Measurements from ENCODE around the gene UBTF.

DNA sequence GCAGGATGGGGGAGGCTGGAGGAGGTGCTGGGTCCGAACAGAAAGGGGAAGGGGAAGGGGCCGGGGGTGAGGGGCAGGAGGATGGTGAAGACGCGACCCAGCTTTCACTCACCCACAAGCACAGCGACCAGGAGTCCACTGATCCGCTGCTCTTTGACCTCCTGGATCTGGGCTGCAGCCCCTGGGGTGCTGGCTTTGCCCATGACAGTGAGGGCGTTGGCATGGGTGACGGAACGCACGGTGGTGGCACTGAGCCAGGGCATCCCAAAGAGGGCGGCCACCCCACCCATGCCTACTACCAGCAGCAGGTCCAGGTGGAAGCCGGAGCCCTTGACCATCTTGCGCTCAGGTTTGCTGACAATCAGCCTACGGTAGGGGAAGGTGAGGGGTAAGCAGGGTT is 33.5 kb upstream of the UBTF start:
- TF ChIP-seq, protein P1, sequence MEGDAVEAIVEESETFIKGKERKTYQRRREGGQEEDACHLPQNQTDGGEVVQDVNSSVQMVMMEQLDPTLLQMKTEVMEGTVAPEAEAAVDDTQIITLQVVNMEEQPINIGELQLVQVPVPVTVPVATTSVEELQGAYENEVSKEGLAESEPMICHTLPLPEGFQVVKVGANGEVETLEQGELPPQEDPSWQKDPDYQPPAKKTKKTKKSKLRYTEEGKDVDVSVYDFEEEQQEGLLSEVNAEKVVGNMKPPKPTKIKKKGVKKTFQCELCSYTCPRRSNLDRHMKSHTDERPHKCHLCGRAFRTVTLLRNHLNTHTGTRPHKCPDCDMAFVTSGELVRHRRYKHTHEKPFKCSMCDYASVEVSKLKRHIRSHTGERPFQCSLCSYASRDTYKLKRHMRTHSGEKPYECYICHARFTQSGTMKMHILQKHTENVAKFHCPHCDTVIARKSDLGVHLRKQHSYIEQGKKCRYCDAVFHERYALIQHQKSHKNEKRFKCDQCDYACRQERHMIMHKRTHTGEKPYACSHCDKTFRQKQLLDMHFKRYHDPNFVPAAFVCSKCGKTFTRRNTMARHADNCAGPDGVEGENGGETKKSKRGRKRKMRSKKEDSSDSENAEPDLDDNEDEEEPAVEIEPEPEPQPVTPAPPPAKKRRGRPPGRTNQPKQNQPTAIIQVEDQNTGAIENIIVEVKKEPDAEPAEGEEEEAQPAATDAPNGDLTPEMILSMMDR (IDR thresholded peaks at IDR 0.05), result no peak
- no peak for TF ChIP-seq POLR2A (IDR thresholded peaks at IDR 0.05)
